ENCODE results near the gene HMGA1. TPM values are rescaled to one million over a fixed set of nuclear protein-coding genes. Genes with fewer than 3 reads are reported as not detected.

The HMGA1 gene
- total RNA-seq, 1 donor from 2014 or later: 520 TPM

DNA sequence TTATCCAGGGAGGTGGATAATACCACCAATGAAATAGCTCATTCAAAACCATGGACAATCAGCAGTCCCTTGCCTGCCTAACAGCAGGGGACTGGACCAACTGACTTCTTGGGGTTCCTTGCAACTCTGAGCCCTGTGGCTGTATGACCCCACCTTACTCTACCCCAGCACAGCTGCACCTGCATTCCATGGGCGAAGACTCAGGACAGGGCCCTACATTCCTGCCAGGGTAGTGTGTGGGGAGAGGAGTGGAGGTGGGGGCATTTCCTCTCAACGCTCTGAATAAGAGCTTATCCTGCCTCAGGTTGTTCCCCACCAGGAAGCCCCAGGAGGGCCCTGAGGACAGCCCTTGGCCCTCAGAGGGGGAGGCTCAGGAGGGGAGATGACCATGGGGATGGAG is 30.8 kb upstream of the HMGA1 start:
- no peak overlapping the region for H3K27ac Mint-ChIP-seq
- H3K4me1 Mint-ChIP-seq: peaks cover 18% of the 10 kb centered on the region
- no peaks in the 10 kb centered on the region for H3K27me3 Mint-ChIP-seq
- H3K36me3 Mint-ChIP-seq (ENCODE audit: low read depth): no peaks in the 10 kb centered on the region
- intact Hi-C loops (cut with micrococcal nuclease): no loop called here
- H3K9me3 Mint-ChIP-seq: no peaks in the 10 kb centered on the region
- no peak overlapping the region for H3K4me3 Mint-ChIP-seq
- no peak for DNase-seq

- H3K27ac Mint-ChIP-seq: no peak overlapping the region
- H3K27me3 Mint-ChIP-seq: no peaks in the 10 kb centered on the region
- H3K4me3 Mint-ChIP-seq: no peak overlapping the region
- H3K4me1 Mint-ChIP-seq: peaks cover 15% of the 10 kb centered on the region
- no peaks in the 10 kb centered on the region for H3K9me3 Mint-ChIP-seq
- no peaks in the 10 kb centered on the region for H3K36me3 Mint-ChIP-seq (ENCODE audit: low read depth)
- no peak for DNase-seq
- intact Hi-C loops (cut with micrococcal nuclease): no loop called here
Observed at GRCh38 chr6:34206726-34207125, 29.9 kb upstream of the HMGA1 start.

GRCh38 chr6:34207695-34208443 is 28.8 kb upstream of the HMGA1 start:
- H3K9me3 Mint-ChIP-seq: no peaks in the 10 kb centered on the region
- H3K4me3 Mint-ChIP-seq: peak overlapping the region; percentile 51
- no peak for DNase-seq
- intact Hi-C loops (cut with micrococcal nuclease): no loop called here
- no peaks in the 10 kb centered on the region for H3K27me3 Mint-ChIP-seq
- H3K36me3 Mint-ChIP-seq (ENCODE audit: low read depth): no peaks in the 10 kb centered on the region
- H3K27ac Mint-ChIP-seq: peak overlapping the region; percentile 85
- H3K4me1 Mint-ChIP-seq: peaks cover 13% of the 10 kb centered on the region

- Mint-ChIP-seq H3K4me1 (peaks cover 9% of the 10 kb centered on the region), H3K36me3 (ENCODE audit: low read depth) (no peaks in the 10 kb centered on the region), H3K9me3 (no peaks in the 10 kb centered on the region), H3K27me3 (peaks cover 6% of the 10 kb centered on the region), H3K27ac (no peak overlapping the region), H3K4me3 (no peak overlapping the region)
- no peak for DNase-seq
- intact Hi-C loops (cut with micrococcal nuclease): no loop called here
Observed at GRCh38 chr6:34213772-34214171, 22.9 kb upstream of the HMGA1 start.

DNA sequence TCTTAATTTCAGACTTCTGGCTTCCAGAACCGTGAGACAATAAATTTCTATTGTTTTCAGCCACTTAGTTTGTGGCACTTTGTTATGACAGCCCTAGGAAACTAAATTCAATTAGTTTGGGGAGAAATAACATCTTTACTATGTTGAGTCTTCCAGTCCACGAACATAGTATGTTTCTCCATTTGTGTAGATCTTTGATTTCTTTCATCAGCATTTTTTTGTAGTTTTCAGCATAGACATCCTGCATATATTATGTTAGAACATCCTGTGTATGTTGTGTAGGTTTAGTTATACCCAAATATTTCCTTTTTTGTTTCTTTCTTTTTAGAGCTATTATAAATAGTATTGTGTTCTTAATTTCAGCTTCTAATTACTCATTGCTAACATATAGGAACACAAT is 18.0 kb upstream of the HMGA1 start:
- Mint-ChIP-seq H3K4me3 (no peak overlapping the region), H3K4me1 (peaks cover 16% of the 10 kb centered on the region), H3K9me3 (no peaks in the 10 kb centered on the region), H3K36me3 (ENCODE audit: low read depth) (no peaks in the 10 kb centered on the region), H3K27me3 (peaks cover 7% of the 10 kb centered on the region), H3K27ac (no peak overlapping the region)
- DNase-seq: no peak
- intact Hi-C loops (cut with micrococcal nuclease): no loop called here

GRCh38 chr6:34223381-34223955 is 13.2 kb upstream of the HMGA1 start:
- peaks cover 28% of the 10 kb centered on the region for H3K4me1 Mint-ChIP-seq
- intact Hi-C loops (cut with micrococcal nuclease): no loop called here
- DNase-seq: peak; percentile 60
- peak overlapping the region; percentile 67 for H3K4me3 Mint-ChIP-seq
- peaks cover 5% of the 10 kb centered on the region for H3K27me3 Mint-ChIP-seq
- peak overlapping the region; percentile 77 for H3K27ac Mint-ChIP-seq
- no peaks in the 10 kb centered on the region for H3K36me3 Mint-ChIP-seq (ENCODE audit: low read depth)
- H3K9me3 Mint-ChIP-seq: no peaks in the 10 kb centered on the region

DNA sequence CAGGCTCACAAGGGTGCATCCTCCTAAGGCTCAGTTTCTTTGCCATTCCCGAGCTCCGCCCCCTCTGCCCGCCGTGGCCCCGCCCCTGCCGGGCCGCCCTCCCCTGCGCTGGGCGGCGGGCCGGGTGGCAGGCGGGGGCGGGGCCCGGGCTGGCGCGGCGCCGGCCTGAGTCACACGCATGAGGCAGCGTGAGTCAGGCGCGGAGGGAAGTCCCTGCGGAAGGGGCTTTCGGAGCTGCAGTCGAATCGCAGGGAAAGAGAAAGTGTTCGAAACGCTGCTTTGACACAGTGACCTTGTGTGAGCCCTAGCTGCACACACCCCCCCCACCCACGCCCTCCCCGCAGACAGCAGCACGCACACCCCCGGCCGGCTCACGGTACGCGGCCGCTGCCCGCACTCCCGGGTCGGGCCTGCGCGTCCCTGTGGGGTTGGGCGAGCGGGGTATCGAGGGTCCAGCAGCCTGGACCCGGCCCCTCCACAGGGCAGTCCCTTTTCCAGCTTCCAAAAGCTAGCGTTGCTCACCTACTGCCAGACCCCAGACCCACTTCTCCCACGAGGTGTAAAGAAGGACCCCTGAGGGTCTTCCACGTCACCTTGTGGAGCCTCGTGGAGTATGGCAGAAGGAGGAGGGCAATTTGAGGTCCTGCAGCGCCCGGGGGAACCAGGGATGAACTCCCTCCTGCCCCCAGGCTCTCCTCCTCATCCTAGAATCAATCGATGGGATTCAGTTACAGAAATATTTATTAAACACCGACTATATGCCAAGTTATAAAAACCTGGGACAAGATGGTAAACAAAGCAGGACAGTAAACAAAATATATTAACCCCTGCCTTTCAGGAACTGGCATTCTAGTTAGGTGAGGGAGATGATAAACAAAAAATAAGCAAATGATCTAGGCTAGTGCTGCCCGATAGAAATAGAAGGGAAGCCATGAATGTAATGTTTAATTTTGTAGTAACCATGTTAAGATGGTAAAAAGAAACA is 12.4 kb upstream of the HMGA1 start:
- intact Hi-C loops (cut with micrococcal nuclease): loop anchor here (1.0 kb wide), 1 partner anchor 12 kb away; the partner anchor contains the start of gene HMGA1
- no peaks in the 10 kb centered on the region for H3K36me3 Mint-ChIP-seq (ENCODE audit: low read depth)
- no peaks in the 10 kb centered on the region for H3K9me3 Mint-ChIP-seq
- peak overlapping the region; percentile 67 for H3K4me3 Mint-ChIP-seq
- peaks cover 25% of the 10 kb centered on the region for H3K4me1 Mint-ChIP-seq
- peak overlapping the region; percentile 77 for H3K27ac Mint-ChIP-seq
- DNase-seq: peak; percentile 98
- peaks cover 3% of the 10 kb centered on the region for H3K27me3 Mint-ChIP-seq

DNA sequence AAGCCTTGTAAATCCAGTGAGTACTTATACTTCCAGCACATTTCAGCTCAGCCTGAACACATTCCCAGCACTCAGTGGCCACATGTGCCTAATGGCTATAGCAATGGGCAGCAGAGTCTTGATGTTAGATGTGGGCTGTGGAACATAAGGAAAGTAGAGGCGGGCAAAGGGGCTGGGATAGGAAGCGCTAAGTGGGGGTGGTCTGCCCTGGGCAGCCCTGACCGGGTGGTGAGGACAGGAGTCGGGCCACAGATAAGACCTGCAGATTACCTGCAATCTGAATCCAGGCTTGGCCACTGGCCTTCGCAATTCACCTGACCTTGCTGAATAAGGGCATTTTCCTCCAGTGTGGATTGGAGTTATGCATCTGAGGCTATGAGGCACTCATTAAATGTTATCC is 11.1 kb upstream of the HMGA1 start:
- H3K27ac Mint-ChIP-seq: no peak overlapping the region
- H3K4me3 Mint-ChIP-seq: no peak overlapping the region
- H3K9me3 Mint-ChIP-seq: no peaks in the 10 kb centered on the region
- no peaks in the 10 kb centered on the region for H3K36me3 Mint-ChIP-seq (ENCODE audit: low read depth)
- peaks cover 28% of the 10 kb centered on the region for H3K4me1 Mint-ChIP-seq
- no peaks in the 10 kb centered on the region for H3K27me3 Mint-ChIP-seq
- intact Hi-C loops (cut with micrococcal nuclease): no loop called here
- DNase-seq: peak; percentile 54

GRCh38 chr6:34226066-34226465 is 10.6 kb upstream of the HMGA1 start:
- Mint-ChIP-seq H3K27ac (peak overlapping the region; percentile 25), H3K36me3 (ENCODE audit: low read depth) (no peaks in the 10 kb centered on the region), H3K9me3 (no peaks in the 10 kb centered on the region), H3K4me1 (peaks cover 31% of the 10 kb centered on the region), H3K27me3 (no peaks in the 10 kb centered on the region), H3K4me3 (no peak overlapping the region)
- intact Hi-C loops (cut with micrococcal nuclease): no loop called here
- no peak for DNase-seq

GRCh38 chr6:34226731-34227586 is 9.7 kb upstream of the HMGA1 start:
- peak overlapping the region; percentile 65 for H3K27ac Mint-ChIP-seq
- H3K27me3 Mint-ChIP-seq: no peaks in the 10 kb centered on the region
- H3K4me1 Mint-ChIP-seq: peaks cover 31% of the 10 kb centered on the region
- no peak for DNase-seq
- no peaks in the 10 kb centered on the region for H3K36me3 Mint-ChIP-seq (ENCODE audit: low read depth)
- intact Hi-C loops (cut with micrococcal nuclease): no loop called here
- no peaks in the 10 kb centered on the region for H3K9me3 Mint-ChIP-seq
- H3K4me3 Mint-ChIP-seq: peak overlapping the region; percentile 10

- H3K4me1 Mint-ChIP-seq: peaks cover 29% of the 10 kb centered on the region
- intact Hi-C loops (cut with micrococcal nuclease): no loop called here
- no peaks in the 10 kb centered on the region for H3K36me3 Mint-ChIP-seq (ENCODE audit: low read depth)
- H3K27ac Mint-ChIP-seq: no peak overlapping the region
- H3K27me3 Mint-ChIP-seq: no peaks in the 10 kb centered on the region
- H3K4me3 Mint-ChIP-seq: no peak overlapping the region
- DNase-seq: no peak
- no peaks in the 10 kb centered on the region for H3K9me3 Mint-ChIP-seq
Observed at GRCh38 chr6:34227761-34228421, 8.8 kb upstream of the HMGA1 start.

DNA sequence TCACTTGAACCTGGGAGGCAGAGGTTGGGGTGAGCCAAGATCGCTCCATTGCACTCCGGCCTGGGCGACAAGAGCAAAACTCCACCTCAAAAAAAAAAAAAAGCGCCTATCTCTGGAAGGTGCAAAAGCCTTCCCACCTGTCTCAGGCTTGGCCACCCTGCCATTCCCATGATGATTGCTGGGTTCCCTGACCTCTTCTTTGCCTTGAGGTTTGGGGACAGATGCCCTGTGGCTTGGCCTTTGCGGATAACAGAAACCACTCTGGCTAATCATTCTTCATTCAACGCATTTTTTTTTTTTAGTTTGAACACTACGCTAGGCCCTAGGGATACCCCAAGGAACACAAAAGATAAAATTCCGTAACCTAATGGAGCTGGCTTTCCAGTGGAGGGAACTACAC is 6.8 kb upstream of the HMGA1 start:
- no peaks in the 10 kb centered on the region for H3K9me3 Mint-ChIP-seq
- intact Hi-C loops (cut with micrococcal nuclease): loop anchor here (10.0 kb wide), 1 partner anchor 445 kb away; the partner anchor contains the start of gene LEMD2
- peaks cover 25% of the 10 kb centered on the region for H3K4me1 Mint-ChIP-seq
- no peaks in the 10 kb centered on the region for H3K36me3 Mint-ChIP-seq (ENCODE audit: low read depth)
- no peak overlapping the region for H3K27ac Mint-ChIP-seq
- no peaks in the 10 kb centered on the region for H3K27me3 Mint-ChIP-seq
- no peak overlapping the region for H3K4me3 Mint-ChIP-seq
- no peak for DNase-seq

All from activated CD4-positive, alpha-beta T cell treated with anti-CD3 and anti-CD28 coated beads, Interleukin-2, amount 10 ng/mL, durations not matched to agents 24 days and 14 days (primary cell).